K562 (cell line): ENCODE data around the gene ZNF597. TPM values are rescaled to one million over a fixed set of nuclear protein-coding genes. Genes with fewer than 3 reads are reported as not detected.

Source experiments
- EWSR1 ChIP-seq: fragments of 450-650 bp; IDR thresholded peaks from 2 replicates; pipeline ENCODE4 v1.6.1; 2018; ENCODE audit warnings: borderline replicate concordance, mild to moderate bottlenecking, low read depth, moderate library complexity; ENCODE audit not compliant: partially characterized antibody
- KAT8 ChIP-seq: fragments of 450-650 bp; IDR thresholded peaks from 2 replicates; pipeline ENCODE4 v1.6.1; 2016; ENCODE audit warnings: low read depth, mild to moderate bottlenecking
- NBN ChIP-seq: fragments of 450-650 bp; IDR thresholded peaks from 2 replicates; pipeline ENCODE4 v1.6.1; 2016; ENCODE audit warnings: low read depth, mild to moderate bottlenecking
- NCOA2 ChIP-seq, 2 experiments: fragments of 450-650 bp; IDR thresholded peaks; 2 replicates each; pipeline ENCODE4 v1.6.1; 2018; ENCODE audit warnings: mild to moderate bottlenecking in 2 of 2, moderate library complexity in 1 of 2; ENCODE audit not compliant: partially characterized antibody in 2 of 2
- PCBP1 ChIP-seq: fragments of 200-400 bp; formaldehyde crosslinking; IDR thresholded peaks from 2 replicates; pipeline ENCODE4 v1.6.1; 2018; ENCODE audit warnings: mild to moderate bottlenecking, low read depth, low read length; ENCODE audit not compliant: poor library complexity, severe bottlenecking
- POLR2G ChIP-seq: fragments of 200-400 bp; formaldehyde crosslinking; IDR thresholded peaks from 2 replicates; pipeline ENCODE4 v1.6.1; 2017; ENCODE audit warnings: low read depth, mild to moderate bottlenecking, antibody characterized with exemption, low read length, moderate library complexity
- RFX1 ChIP-seq: fragments of 450-650 bp; IDR thresholded peaks from 2 replicates; pipeline ENCODE4 v1.6.1; 2016; ENCODE audit warnings: mild to moderate bottlenecking, moderate library complexity
- TEAD4 ChIP-seq, 2 experiments: sonication (generic) in 1 of 2; formaldehyde crosslinking in 1 of 2; IDR thresholded peaks; 2 replicates each; pipeline versions ENCODE4 v1.6.1 to v1.8.0; 2012 to 2022; ENCODE audit warnings: borderline replicate concordance in 1 of 2, inconsistent platforms in 1 of 2, low read length in 1 of 2, mild to moderate bottlenecking in 1 of 2, missing genetic modification reagents in 1 of 2
- THRAP3 ChIP-seq: fragments of 450-650 bp; IDR thresholded peaks from 2 replicates; pipeline ENCODE4 v1.6.1; 2016; ENCODE audit warnings: mild to moderate bottlenecking, inconsistent platforms, borderline replicate concordance
- XRCC3 ChIP-seq: fragments of 450-650 bp; IDR thresholded peaks from 2 replicates; pipeline ENCODE4 v1.6.1; 2017; ENCODE audit warnings: mild to moderate bottlenecking, moderate library complexity
- ZEB2 ChIP-seq: fragments of 450-650 bp; IDR thresholded peaks from 2 replicates; pipeline ENCODE4 v1.6.1; 2016
- ZFPM2 ChIP-seq: fragments of 250-450 bp; sonication (Bioruptor Pico); IDR thresholded peaks from 2 replicates; pipeline ENCODE4 v1.5.1; 2022; ENCODE audit warnings: mild to moderate bottlenecking
- ZNF165 ChIP-seq: fragments of 250-450 bp; sonication (Bioruptor Pico); IDR thresholded peaks from 2 replicates; pipeline ENCODE4 v1.4.0; 2020; ENCODE audit warnings: borderline replicate concordance
- ZNF197 ChIP-seq: fragments of 200-800 bp; sonication (Bioruptor generic); IDR thresholded peaks from 2 replicates; pipeline ENCODE4 v1.6.1; 2016; ENCODE audit warnings: low read depth, missing genetic modification characterization, missing compliant biosample characterization
- polyA plus RNA-seq, 8 experiments: library from polyadenylated mRNA; depleted of rRNA in 4 of 8; stranded (reverse) in 5 of 8; unstranded in 3 of 8; fragments of >200 nt; fragmentation: Nextera tagmentation in 2 of 8; fragmentation: Illumina TruSeq in 1 of 8; extraction: Ambion mirVana in 2 of 8; extraction: Trizol in 1 of 8; gene quantifications; 2 replicates each; pipeline versions ENCODE4 v1.2.1 to v1.2.3, GENCODE V29; 2011 to 2014; ENCODE audit warnings: inconsistent platforms in 1 of 8, missing spikeins in 1 of 8
- total RNA-seq, 7 experiments: library from RNA; depleted of rRNA in 6 of 7; stranded (reverse); fragments of >200 nt in 6 of 7; fragmentation: Illumina TruSeq in 2 of 7; extraction: Trizol in 2 of 7; gene quantifications; 2 replicates each; pipeline versions ENCODE4 v1.2.1 to v1.2.3, GENCODE V29; 2011 to 2021; ENCODE audit warnings: low replicate concordance in 1 of 7
- TF ChIP-seq, protein P1 (sequence below): fragments of 450-650 bp; formaldehyde crosslinking; IDR thresholded peaks from 2 replicates; pipeline ENCODE4 v1.4.0; 2020; ENCODE audit warnings: mild to moderate bottlenecking, mixed read lengths
- TF ChIP-seq, protein P2 (sequence below): fragments of 250-450 bp; sonication (Bioruptor Pico); IDR thresholded peaks from 2 replicates; pipeline ENCODE4 v1.8.0; 2021; ENCODE audit warnings: mild to moderate bottlenecking, moderate library complexity
- TF ChIP-seq, protein P3 (sequence below): sonication (generic); formaldehyde crosslinking; IDR thresholded peaks from 2 replicates; pipeline ENCODE4 v1.5.0; 2020; ENCODE audit warnings: missing genetic modification reagents
- TF ChIP-seq, protein P4 (sequence below), 3 experiments: fragments of 200-800 bp in 1 of 3; sonication (Bioruptor generic) in 1 of 3; sonication (generic) in 1 of 3; formaldehyde crosslinking in 1 of 3; IDR thresholded peaks; 2 replicates each; pipeline versions ENCODE4 v1.6.1 to v1.8.0; 2016 to 2022; ENCODE audit warnings: mild to moderate bottlenecking in 2 of 3, missing compliant biosample characterization in 2 of 3, missing genetic modification characterization in 2 of 3, missing genetic modification reagents in 1 of 3
- TF ChIP-seq, protein P5 (sequence below): IDR thresholded peaks from 2 replicates; pipeline ENCODE4 v1.6.1; 2016; ENCODE audit warnings: missing genetic modification characterization, missing compliant biosample characterization

Gene ZNF597
- total and polyA plus RNA-seq, 9 of the 15 experiments (the other 6 are each of a cell fraction or from before 2014, with no cell fraction given): 0.14 to 0.68 (median 0.42) TPM

DNA sequence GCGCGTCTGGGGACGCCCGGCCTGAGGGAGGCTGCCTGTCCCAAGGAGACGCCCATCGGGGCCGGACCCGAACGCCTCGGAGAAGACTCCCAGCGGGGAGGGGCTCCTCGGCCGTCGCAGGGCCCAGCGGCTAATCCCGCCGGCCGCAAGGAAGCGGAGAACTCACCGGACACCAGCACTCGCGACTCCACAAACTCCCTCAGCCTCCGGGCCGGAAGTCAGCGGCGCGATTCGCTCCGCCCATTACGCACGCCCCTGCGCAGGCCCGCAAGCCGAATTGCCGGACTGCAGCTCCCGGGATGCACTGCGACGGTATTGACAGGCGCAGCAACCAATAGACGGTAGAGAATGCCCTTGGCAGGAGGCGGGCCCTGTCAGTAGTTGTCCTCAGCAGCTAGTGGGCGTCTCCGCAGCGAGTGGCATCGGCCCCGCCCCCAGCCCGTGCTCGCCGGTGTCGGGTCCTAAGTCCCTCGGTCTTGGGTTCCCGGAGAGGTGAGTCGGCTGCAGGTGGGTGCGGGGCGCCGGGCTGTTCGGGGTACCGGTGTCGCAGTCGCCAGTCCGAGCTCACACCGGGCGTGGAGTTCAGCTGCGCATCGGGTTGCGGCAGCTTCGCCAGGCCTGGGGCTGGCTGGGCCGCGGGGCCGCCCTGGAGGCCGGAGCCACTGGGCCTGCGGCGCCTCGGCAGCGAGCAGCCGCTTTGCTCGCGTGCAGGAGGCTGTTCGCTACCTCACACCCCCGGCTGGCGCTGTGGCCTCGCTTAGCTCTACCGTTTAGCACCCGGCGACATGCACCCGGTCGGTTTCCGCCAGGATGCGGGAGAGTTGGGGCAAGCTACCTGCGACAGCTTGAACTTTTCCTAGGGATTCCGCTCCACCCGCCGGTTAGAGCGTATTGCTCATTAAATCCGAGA is 42.3 kb downstream of the ZNF597 start, which contains the start of the genes ZNF174 and ZSCAN32 (continued):
- TF ChIP-seq ZNF165 (CRISPR knock-in tag) (no peak), TEAD4 (IDR thresholded peaks at IDR 0.05; ENCODE audit: low read length) (no peak; the same call in 1 of the 2 replicates), TEAD4 (CRISPR knock-in tag; IDR thresholded peaks at IDR 0.05; ENCODE audit: borderline replicate concordance) (peak; percentile 74; the same call in 1 of the 2 replicates), ZFPM2 (CRISPR knock-in tag) (no peak), THRAP3 (no peak), XRCC3 (no peak), PCBP1 (no peak), ZEB2 (no peak), RFX1 (no peak), NBN (0 out of 2 replicates have a peak, but pooled peaks have one; percentile 21), KAT8 (no peak), ZNF197 (0 out of 2 replicates have a peak, but pooled peaks have one; percentile 76), NCOA2 (IDR thresholded peaks at IDR 0.05; ENCODE audit: partially characterized antibody in 2 of 2) (no peak), POLR2G (peak; percentile 92), EWSR1 (no peak)
- TF ChIP-seq, protein P1, sequence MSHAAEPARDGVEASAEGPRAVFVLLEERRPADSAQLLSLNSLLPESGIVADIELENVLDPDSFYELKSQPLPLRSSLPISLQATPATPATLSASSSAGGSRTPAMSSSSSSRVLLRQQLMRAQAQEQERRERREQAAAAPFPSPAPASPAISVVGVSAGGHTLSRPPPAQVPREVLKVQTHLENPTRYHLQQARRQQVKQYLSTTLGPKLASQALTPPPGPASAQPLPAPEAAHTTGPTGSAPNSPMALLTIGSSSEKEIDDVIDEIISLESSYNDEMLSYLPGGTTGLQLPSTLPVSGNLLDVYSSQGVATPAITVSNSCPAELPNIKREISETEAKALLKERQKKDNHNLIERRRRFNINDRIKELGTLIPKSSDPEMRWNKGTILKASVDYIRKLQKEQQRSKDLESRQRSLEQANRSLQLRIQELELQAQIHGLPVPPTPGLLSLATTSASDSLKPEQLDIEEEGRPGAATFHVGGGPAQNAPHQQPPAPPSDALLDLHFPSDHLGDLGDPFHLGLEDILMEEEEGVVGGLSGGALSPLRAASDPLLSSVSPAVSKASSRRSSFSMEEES: no peak
- TF ChIP-seq, protein P2, sequence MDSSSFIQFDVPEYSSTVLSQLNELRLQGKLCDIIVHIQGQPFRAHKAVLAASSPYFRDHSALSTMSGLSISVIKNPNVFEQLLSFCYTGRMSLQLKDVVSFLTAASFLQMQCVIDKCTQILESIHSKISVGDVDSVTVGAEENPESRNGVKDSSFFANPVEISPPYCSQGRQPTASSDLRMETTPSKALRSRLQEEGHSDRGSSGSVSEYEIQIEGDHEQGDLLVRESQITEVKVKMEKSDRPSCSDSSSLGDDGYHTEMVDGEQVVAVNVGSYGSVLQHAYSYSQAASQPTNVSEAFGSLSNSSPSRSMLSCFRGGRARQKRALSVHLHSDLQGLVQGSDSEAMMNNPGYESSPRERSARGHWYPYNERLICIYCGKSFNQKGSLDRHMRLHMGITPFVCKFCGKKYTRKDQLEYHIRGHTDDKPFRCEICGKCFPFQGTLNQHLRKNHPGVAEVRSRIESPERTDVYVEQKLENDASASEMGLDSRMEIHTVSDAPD (CRISPR knock-in tag): no peak
- TF ChIP-seq, protein P3, sequence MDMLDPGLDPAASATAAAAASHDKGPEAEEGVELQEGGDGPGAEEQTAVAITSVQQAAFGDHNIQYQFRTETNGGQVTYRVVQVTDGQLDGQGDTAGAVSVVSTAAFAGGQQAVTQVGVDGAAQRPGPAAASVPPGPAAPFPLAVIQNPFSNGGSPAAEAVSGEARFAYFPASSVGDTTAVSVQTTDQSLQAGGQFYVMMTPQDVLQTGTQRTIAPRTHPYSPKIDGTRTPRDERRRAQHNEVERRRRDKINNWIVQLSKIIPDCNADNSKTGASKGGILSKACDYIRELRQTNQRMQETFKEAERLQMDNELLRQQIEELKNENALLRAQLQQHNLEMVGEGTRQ (CRISPR knock-in tag): no peak
- TF ChIP-seq, protein P4, sequence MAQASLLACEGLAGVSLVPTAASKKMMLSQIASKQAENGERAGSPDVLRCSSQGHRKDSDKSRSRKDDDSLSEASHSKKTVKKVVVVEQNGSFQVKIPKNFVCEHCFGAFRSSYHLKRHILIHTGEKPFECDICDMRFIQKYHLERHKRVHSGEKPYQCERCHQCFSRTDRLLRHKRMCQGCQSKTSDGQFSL (CRISPR knock-in tag; IDR thresholded peaks at IDR 0.05): peak; percentile 67
- TF ChIP-seq, protein P4 (tag; IDR thresholded peaks at IDR 0.05): no peak
- TF ChIP-seq, protein P5, sequence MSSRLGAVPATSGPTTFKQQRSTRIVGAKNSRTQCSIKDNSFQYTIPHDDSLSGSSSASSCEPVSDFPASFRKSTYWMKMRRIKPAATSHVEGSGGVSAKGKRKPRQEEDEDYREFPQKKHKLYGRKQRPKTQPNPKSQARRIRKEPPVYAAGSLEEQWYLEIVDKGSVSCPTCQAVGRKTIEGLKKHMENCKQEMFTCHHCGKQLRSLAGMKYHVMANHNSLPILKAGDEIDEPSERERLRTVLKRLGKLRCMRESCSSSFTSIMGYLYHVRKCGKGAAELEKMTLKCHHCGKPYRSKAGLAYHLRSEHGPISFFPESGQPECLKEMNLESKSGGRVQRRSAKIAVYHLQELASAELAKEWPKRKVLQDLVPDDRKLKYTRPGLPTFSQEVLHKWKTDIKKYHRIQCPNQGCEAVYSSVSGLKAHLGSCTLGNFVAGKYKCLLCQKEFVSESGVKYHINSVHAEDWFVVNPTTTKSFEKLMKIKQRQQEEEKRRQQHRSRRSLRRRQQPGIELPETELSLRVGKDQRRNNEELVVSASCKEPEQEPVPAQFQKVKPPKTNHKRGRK: no peak
